Erythroblast (primary cell): Measurements from ENCODE around the gene MED13L.

ENCODE experiments used
- GATA1 ChIP-seq: IDR thresholded peaks from 2 replicates; pipeline ENCODE4 v1.6.1; 2011; ENCODE audit warnings: low read depth, mild to moderate bottlenecking, control low read depth, low read length, moderate library complexity
- POLR2A ChIP-seq: IDR thresholded peaks from 2 replicates; pipeline ENCODE4 v1.6.1; 2011; ENCODE audit warnings: mild to moderate bottlenecking, low read length

GRCh38 chr12:116156614-116157013, 120.9 kb downstream of the MED13L start:
- TF ChIP-seq POLR2A (no peak), GATA1 (no peak)
